DOHH2 (cell line): ENCODE data around the gene CD151.

Experiments
- H3F3A ChIP-seq: fragments of 200-600 bp; sonication (generic), shearing (Covaris generic); 2 replicates; pipeline ENCODE4 v1.6.0; 2016; ENCODE audit warnings: antibody characterized with exemption, mild to moderate bottlenecking; ENCODE audit not compliant: control insufficient read depth, insufficient read depth
- H3K27ac ChIP-seq: fragments of 200-600 bp; sonication (generic); 2 replicates; pipeline ENCODE4 v1.5.1; 2014; ENCODE audit warnings: low read depth, mild to moderate bottlenecking, low read length, moderate library complexity
- H3K27me3 ChIP-seq: fragments of 200-600 bp; sonication (generic); 2 replicates; pipeline ENCODE4 v1.6.1; 2014; ENCODE audit warnings: mild to moderate bottlenecking, low read length, mixed read lengths; ENCODE audit not compliant: control insufficient read depth
- H3K36me3 ChIP-seq: fragments of 200-600 bp; sonication (generic); 2 replicates; pipeline ENCODE4 v1.6.1; 2014; ENCODE audit warnings: mild to moderate bottlenecking, low read length, moderate library complexity, mixed read lengths; ENCODE audit not compliant: control insufficient read depth
- H3K4me1 ChIP-seq: fragments of 200-600 bp; sonication (generic); 2 replicates; pipeline ENCODE4 v1.6.1; 2014; ENCODE audit warnings: mild to moderate bottlenecking, low read length, mixed read lengths; ENCODE audit not compliant: control insufficient read depth
- H3K4me2 ChIP-seq: fragments of 200-600 bp; sonication (generic); 2 replicates; pipeline ENCODE4 v1.6.0; 2014; ENCODE audit warnings: mild to moderate bottlenecking, low read length, moderate library complexity
- H3K4me3 ChIP-seq: fragments of 200-600 bp; sonication (generic); 2 replicates; pipeline ENCODE4 v1.5.1; 2014; ENCODE audit warnings: mild to moderate bottlenecking, low read length, mixed read lengths
- H3K79me2 ChIP-seq: fragments of 200-600 bp; sonication (generic); 2 replicates; pipeline ENCODE4 v1.6.1; 2014; ENCODE audit warnings: mild to moderate bottlenecking, low read length, mixed read lengths; ENCODE audit not compliant: control insufficient read depth
- H3K9me2 ChIP-seq: fragments of 200-600 bp; sonication (generic); replicated peaks from 2 replicates; pipeline ENCODE4 v1.6.1; 2014; ENCODE audit warnings: mild to moderate bottlenecking, low read length, mixed read lengths; ENCODE audit not compliant: control insufficient read depth
- H3K9me3 ChIP-seq: fragments of 200-600 bp; sonication (generic); 2 replicates; pipeline ENCODE4 v1.6.1; 2014; ENCODE audit warnings: antibody characterized with exemption, low read length, mixed read lengths; ENCODE audit not compliant: control insufficient read depth, insufficient read depth
- H4K20me1 ChIP-seq: fragments of 200-600 bp; sonication (generic); 2 replicates; pipeline ENCODE4 v1.6.0; 2014; ENCODE audit warnings: low read depth, mild to moderate bottlenecking, antibody characterized with exemption, low read length, moderate library complexity; ENCODE audit not compliant: control insufficient read depth, insufficient read depth
- CTCF ChIP-seq: fragments of 200-600 bp; sonication (generic); IDR thresholded peaks from one replicate; pipeline ENCODE4 v1.5.1; 2014; ENCODE audit warnings: antibody characterized with exemption, mild to moderate bottlenecking, low read depth, low read length; ENCODE audit not compliant: poor library complexity, severe bottlenecking
- EZH2phosphoT487 ChIP-seq: fragments of 200-600 bp; sonication (generic); IDR thresholded peaks from 2 replicates; pipeline ENCODE4 v1.6.1; 2017; ENCODE audit warnings: borderline replicate concordance, mild to moderate bottlenecking, antibody characterized with exemption, low read length, moderate library complexity, mixed read lengths

The CD151 gene

GRCh38 chr11:871472-871871 lies 38.7 kb downstream of the CD151 start:
- H3F3A ChIP-seq, result no peaks in the 10 kb centered on the region
- no peak overlapping the region for H3K27ac ChIP-seq

GRCh38 chr11:872799-873198 lies 40.0 kb downstream of the CD151 start:
- TF ChIP-seq EZH2phosphoT487, result no peak
- TF ChIP-seq CTCF, result no peak
- H3K4me3 ChIP-seq, result no peak overlapping the region
- no peak overlapping the region for H3K27ac ChIP-seq
- no peaks in the 10 kb centered on the region for H3K9me3 ChIP-seq
- H3K4me1 ChIP-seq, result no peaks in the 10 kb centered on the region
- no peak overlapping the region for H3K4me2 ChIP-seq
- H3K9me2 ChIP-seq, result no peaks in the 10 kb centered on the region
- H4K20me1 ChIP-seq, result no peaks in the 10 kb centered on the region; the same call in 1 of the 2 replicates
- 0 out of 2 replicates have a peak, but pooled peaks cover 2% of the 10 kb centered on the region for H3F3A ChIP-seq
- no peaks in the 10 kb centered on the region for H3K36me3 ChIP-seq
- H3K79me2 ChIP-seq, result no peaks in the 10 kb centered on the region
- no peaks in the 10 kb centered on the region for H3K27me3 ChIP-seq

More at GRCh38 chr11:871472-871871, 38.7 kb downstream of the CD151 start:
- H3K4me1 ChIP-seq, result no peaks in the 10 kb centered on the region
- H4K20me1 ChIP-seq, result no peaks in the 10 kb centered on the region; the same call in 1 of the 2 replicates
- H3K36me3 ChIP-seq, result no peaks in the 10 kb centered on the region
- no peak overlapping the region for H3K4me3 ChIP-seq
- no peaks in the 10 kb centered on the region for H3K9me3 ChIP-seq
- TF ChIP-seq EZH2phosphoT487, result no peak
- no peak for TF ChIP-seq CTCF
- H3K4me2 ChIP-seq, result no peak overlapping the region
- H3K79me2 ChIP-seq, result no peaks in the 10 kb centered on the region
- H3K9me2 ChIP-seq, result no peaks in the 10 kb centered on the region
- H3K27me3 ChIP-seq, result no peaks in the 10 kb centered on the region

DNA sequence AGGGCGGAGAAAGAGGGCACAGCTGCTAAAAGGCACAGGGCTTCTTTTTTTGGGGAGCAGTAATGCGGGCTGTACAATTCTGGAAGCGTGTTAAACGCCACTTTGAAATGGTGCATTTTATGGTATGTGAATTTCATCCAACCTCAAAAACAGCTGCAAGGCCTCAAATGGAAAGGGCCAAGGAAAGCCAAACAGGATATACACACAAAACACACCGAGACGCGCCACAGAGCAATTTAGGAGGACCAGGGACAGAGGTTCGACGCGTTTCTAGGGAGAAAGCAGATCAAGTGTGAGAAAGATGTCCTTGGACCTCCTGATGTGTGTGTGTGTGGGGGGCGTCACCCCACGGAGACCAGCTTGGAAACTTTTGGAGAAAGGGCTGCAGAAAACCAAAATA lies 41.0 kb downstream of the CD151 start:
- no peaks in the 10 kb centered on the region; the same call in 1 of the 2 replicates for H4K20me1 ChIP-seq
- H3K36me3 ChIP-seq, result no peaks in the 10 kb centered on the region
- no peak overlapping the region for H3K27ac ChIP-seq
- H3K27me3 ChIP-seq, result no peaks in the 10 kb centered on the region
- no peaks in the 10 kb centered on the region for H3K79me2 ChIP-seq
- TF ChIP-seq CTCF (no peak), EZH2phosphoT487 (no peak)
- H3K9me2 ChIP-seq, result no peaks in the 10 kb centered on the region
- no peaks in the 10 kb centered on the region for H3K4me1 ChIP-seq
- no peak overlapping the region for H3K4me2 ChIP-seq
- H3K9me3 ChIP-seq, result no peaks in the 10 kb centered on the region
- 0 out of 2 replicates have a peak, but pooled peaks cover 2% of the 10 kb centered on the region for H3F3A ChIP-seq
- no peak overlapping the region for H3K4me3 ChIP-seq

GRCh38 chr11:875203-875602 lies 42.5 kb downstream of the CD151 start:
- Histone ChIP-seq H3K4me2 (no peak overlapping the region), H3K9me3 (no peaks in the 10 kb centered on the region), H3K4me1 (no peaks in the 10 kb centered on the region), H3K4me3 (no peak overlapping the region), H3K36me3 (peaks cover 10% of the 10 kb centered on the region), H4K20me1 (no peaks in the 10 kb centered on the region; the same call in 1 of the 2 replicates), H3K27me3 (no peaks in the 10 kb centered on the region), H3K9me2 (no peaks in the 10 kb centered on the region), H3F3A (0 out of 2 replicates have a peak, but pooled peaks cover 2% of the 10 kb centered on the region), H3K27ac (no peak overlapping the region), H3K79me2 (no peaks in the 10 kb centered on the region)
- TF ChIP-seq CTCF (no peak), EZH2phosphoT487 (no peak)
